ENCODE data around the gene WDR82.

WDR82 gene

GRCh38 chr3:52308308-52308707 lies 29.9 kb upstream of the WDR82 start:
- no peak for DNase-seq (ENCODE audit: low read depth, low spot score)

- DNase-seq (ENCODE audit: low read depth, low spot score) = no peak
Observed at GRCh38 chr3:52306978-52307377, 28.5 kb upstream of the WDR82 start.

- DNase-seq (ENCODE audit: low read depth, low spot score) = no peak
Observed at GRCh38 chr3:52305926-52306325, 27.5 kb upstream of the WDR82 start.

GRCh38 chr3:52303811-52304210 lies 25.4 kb upstream of the WDR82 start:
- DNase-seq (ENCODE audit: low read depth, low spot score) = no peak

GRCh38 chr3:52302426-52303145 lies 24.1 kb upstream of the WDR82 start:
- DNase-seq (ENCODE audit: low read depth, low spot score) = no peak

- no peak for DNase-seq (ENCODE audit: low read depth, low spot score)
Observed at GRCh38 chr3:52299879-52300611, 21.6 kb upstream of the WDR82 start.

- DNase-seq (ENCODE audit: low read depth, low spot score) = no peak
Observed at GRCh38 chr3:52299247-52299878, 20.9 kb upstream of the WDR82 start.

GRCh38 chr3:52298149-52299098 lies 20.0 kb upstream of the WDR82 start:
- DNase-seq (ENCODE audit: low read depth, low spot score) = no peak

- no peak for DNase-seq (ENCODE audit: low read depth, low spot score)
Observed at GRCh38 chr3:52297242-52298148, 19.0 kb upstream of the WDR82 start.

- DNase-seq (ENCODE audit: low read depth, low spot score) = no peak
Observed at GRCh38 chr3:52295671-52296208, 17.3 kb upstream of the WDR82 start.

- DNase-seq (ENCODE audit: low read depth, low spot score) = no peak
Observed at GRCh38 chr3:52294320-52295150, 16.1 kb upstream of the WDR82 start.

- no peak for DNase-seq (ENCODE audit: low read depth, low spot score)
Observed at GRCh38 chr3:52293491-52294319, 15.3 kb upstream of the WDR82 start.

GRCh38 chr3:52292247-52293065 lies 14.0 kb upstream of the WDR82 start:
- DNase-seq (ENCODE audit: low read depth, low spot score) = no peak

GRCh38 chr3:52291508-52292181 lies 13.2 kb upstream of the WDR82 start:
- DNase-seq (ENCODE audit: low read depth, low spot score) = no peak

- no peak for DNase-seq (ENCODE audit: low read depth, low spot score)
Observed at GRCh38 chr3:52290596-52291507, 12.4 kb upstream of the WDR82 start.

All from smooth muscle cell of the brain vasculature (primary cell).